ENCODE results near the gene CCL2.

CCL2 gene

GRCh38 chr17:34241062-34241461, 14.0 kb upstream of the CCL2 start:
- DNase-seq (ENCODE audit: low read depth in 2 of 2): no peak

GRCh38 chr17:34242587-34243363, 12.3 kb upstream of the CCL2 start:
- DNase-seq (ENCODE audit: low read depth in 2 of 2): no peak

GRCh38 chr17:34243364-34244320, 11.4 kb upstream of the CCL2 start:
- no peak for DNase-seq (ENCODE audit: low read depth in 2 of 2)

- DNase-seq (ENCODE audit: low read depth in 2 of 2): no peak
Measured at GRCh38 chr17:34245351-34245905, 9.7 kb upstream of the CCL2 start.

- DNase-seq (ENCODE audit: low read depth in 2 of 2): no peak
Measured at GRCh38 chr17:34246446-34246845, 8.6 kb upstream of the CCL2 start.

GRCh38 chr17:34246881-34247280, 8.2 kb upstream of the CCL2 start:
- DNase-seq (ENCODE audit: low read depth in 2 of 2): no peak

- DNase-seq (ENCODE audit: low read depth in 2 of 2): no peak
Measured at GRCh38 chr17:34248511-34249024, 6.5 kb upstream of the CCL2 start.

GRCh38 chr17:34249061-34249460, 6.0 kb upstream of the CCL2 start:
- DNase-seq (ENCODE audit: low read depth in 2 of 2): no peak

GRCh38 chr17:34249478-34249877, 5.6 kb upstream of the CCL2 start:
- no peak for DNase-seq (ENCODE audit: low read depth in 2 of 2)

- no peak for DNase-seq (ENCODE audit: low read depth in 2 of 2)
Measured at GRCh38 chr17:34251186-34251585, 3.9 kb upstream of the CCL2 start.

- no peak for DNase-seq (ENCODE audit: low read depth in 2 of 2)
Measured at GRCh38 chr17:34252095-34252443, 3.0 kb upstream of the CCL2 start.

GRCh38 chr17:34252444-34253138, 2.5 kb upstream of the CCL2 start:
- DNase-seq (ENCODE audit: low read depth in 2 of 2): no peak

- DNase-seq (ENCODE audit: low read depth in 2 of 2): no peak
Measured at GRCh38 chr17:34253139-34253525, 2.0 kb upstream of the CCL2 start.

GRCh38 chr17:34254146-34254545, 939 bp upstream of the CCL2 start:
- DNase-seq (ENCODE audit: low read depth in 2 of 2): no peak

GRCh38 chr17:34255381-34255732, 272 bp downstream of the CCL2 start:
- no peak for DNase-seq (ENCODE audit: low read depth in 2 of 2)

- DNase-seq (ENCODE audit: low read depth in 2 of 2): no peak
Measured at GRCh38 chr17:34255841-34256240, 756 bp downstream of the CCL2 start.

- DNase-seq (ENCODE audit: low read depth in 2 of 2): no peak
Measured at GRCh38 chr17:34257299-34257985, 2.4 kb downstream of the CCL2 start.

GRCh38 chr17:34257986-34258326, 2.9 kb downstream of the CCL2 start:
- no peak for DNase-seq (ENCODE audit: low read depth in 2 of 2)

- DNase-seq (ENCODE audit: low read depth in 2 of 2): no peak
Measured at GRCh38 chr17:34259146-34259545, 4.1 kb downstream of the CCL2 start.

- no peak for DNase-seq (ENCODE audit: low read depth in 2 of 2)
Measured at GRCh38 chr17:34260861-34261260, 5.8 kb downstream of the CCL2 start.

- no peak for DNase-seq (ENCODE audit: low read depth in 2 of 2)
Measured at GRCh38 chr17:34261568-34262337, 6.7 kb downstream of the CCL2 start.
